ENCODE measurements around the gene FAM50A.
A peak's percentile ranks its signal among the peaks of the same experiment; 100 is the strongest.

The FAM50A gene

GRCh38 chrX:154412468-154412867, 31.5 kb upstream of the FAM50A start:
- DNase-seq (ENCODE audit: low read depth in 2 of 2, low spot score in 1 of 2) = no peak

- DNase-seq (ENCODE audit: low read depth in 2 of 2, low spot score in 1 of 2) = no peak
These were observed 30.8 kb upstream of the FAM50A start for GRCh38 chrX:154413142-154413541.

- DNase-seq (ENCODE audit: low read depth in 2 of 2, low spot score in 1 of 2) = no peak
These were observed 26.8 kb upstream of the FAM50A start for GRCh38 chrX:154417157-154417556.

- no peak for DNase-seq (ENCODE audit: low read depth in 2 of 2, low spot score in 1 of 2)
These were observed 24.8 kb upstream of the FAM50A start for GRCh38 chrX:154419189-154419588.

- no peak for DNase-seq (ENCODE audit: low read depth in 2 of 2, low spot score in 1 of 2)
These were observed 24.1 kb upstream of the FAM50A start for GRCh38 chrX:154419688-154420401.

GRCh38 chrX:154420402-154420756, 23.6 kb upstream of the FAM50A start:
- DNase-seq (ENCODE audit: low read depth in 2 of 2, low spot score in 1 of 2) = no peak

GRCh38 chrX:154426916-154427770, 16.8 kb upstream of the FAM50A start:
- no peak for DNase-seq (ENCODE audit: low read depth in 2 of 2, low spot score in 1 of 2)

- peak; percentile 56 to 74 for DNase-seq (ENCODE audit: low read depth in 2 of 2, low spot score in 1 of 2)
These were observed 15.5 kb upstream of the FAM50A start, which contains the start of gene ATP6AP1 for GRCh38 chrX:154428176-154429171. TSS of gene ATP6AP1 (plus strand) at chrX:154428677. CDS start at chrX:154428693, 16 bp downstream.

- no peak for DNase-seq (ENCODE audit: low read depth in 2 of 2, low spot score in 1 of 2)
These were observed 14.2 kb upstream of the FAM50A start for GRCh38 chrX:154429711-154430110.

- DNase-seq (ENCODE audit: low read depth in 2 of 2, low spot score in 1 of 2) = no peak
These were observed 13.5 kb upstream of the FAM50A start for GRCh38 chrX:154430479-154430878.

- no peak for DNase-seq (ENCODE audit: low read depth in 2 of 2, low spot score in 1 of 2)
These were observed 13.0 kb upstream of the FAM50A start for GRCh38 chrX:154430916-154431315.

- no peak for DNase-seq (ENCODE audit: low read depth in 2 of 2, low spot score in 1 of 2)
These were observed 12.6 kb upstream of the FAM50A start for GRCh38 chrX:154431341-154431740.

GRCh38 chrX:154432210-154432609, 11.7 kb upstream of the FAM50A start:
- DNase-seq (ENCODE audit: low read depth in 2 of 2, low spot score in 1 of 2) = no peak

GRCh38 chrX:154433605-154434004, 10.3 kb upstream of the FAM50A start:
- DNase-seq (ENCODE audit: low read depth in 2 of 2, low spot score in 1 of 2) = no peak

- no peak for DNase-seq (ENCODE audit: low read depth in 2 of 2, low spot score in 1 of 2)
These were observed 9.4 kb upstream of the FAM50A start for GRCh38 chrX:154434394-154435168.

- no peak for DNase-seq (ENCODE audit: low read depth in 2 of 2, low spot score in 1 of 2)
These were observed 8.7 kb upstream of the FAM50A start for GRCh38 chrX:154435171-154435733.

- no peak for DNase-seq (ENCODE audit: low read depth in 2 of 2, low spot score in 1 of 2)
These were observed 7.5 kb upstream of the FAM50A start for GRCh38 chrX:154436374-154436982.

- no peak for DNase-seq (ENCODE audit: low read depth in 2 of 2, low spot score in 1 of 2)
These were observed 6.8 kb upstream of the FAM50A start, which contains the start of gene GDI1 for GRCh38 chrX:154436983-154437752. TSS of gene GDI1 (plus strand) at chrX:154437154. CDS start at chrX:154437255, 101 bp downstream.

Measured in stimulated activated CD8-positive, alpha-beta memory T cell treated with anti-CD3 and anti-CD28 coated beads, Interleukin-4, amount 100 ng/mL, for 1 hour (primary cell).